ENCODE data around the gene ANO1.

DNA sequence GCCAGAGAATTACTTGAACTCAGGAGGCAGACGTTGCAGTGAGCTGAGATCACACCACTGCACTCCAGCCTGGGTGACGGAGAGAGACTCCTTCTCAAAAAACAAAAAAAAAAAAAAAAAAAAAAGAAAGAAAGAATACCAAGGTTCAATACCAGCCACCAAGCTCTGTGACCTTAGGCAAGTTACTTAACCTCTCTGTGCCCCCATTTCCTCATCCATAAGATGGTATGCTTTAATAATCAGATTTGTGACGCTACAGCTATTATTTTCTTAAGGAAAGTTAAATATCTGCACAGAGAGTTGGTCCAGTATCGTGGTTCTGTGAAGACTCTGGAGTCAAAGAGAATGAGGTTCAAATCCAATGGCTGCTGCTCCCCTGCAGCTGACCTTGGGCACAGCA, 67.7 kb downstream of the ANO1 start:
- TF ChIP-seq CTCF (IDR thresholded peaks at IDR 0.05) (no peak), POLR2A (IDR thresholded peaks at IDR 0.05) (no peak)

All from prostate gland (tissue), 2 donors.